Ureter (tissue), 1 donor: Measurements from ENCODE around the gene C3orf22. TPM values are rescaled to one million over a fixed set of nuclear protein-coding genes. Genes with fewer than 3 reads are reported as not detected.
"Not testable (repeated sequence)": the region's sequence is repeated elsewhere in the genome, so short reads cannot be mapped to it uniquely, and the experiment has no call there.

Experiments used
- DNase-seq: peaks from one replicate; pipeline ENCODE4 v3.0.0-alpha.2; 2020; ENCODE audit warnings: low spot score
- total RNA-seq: library from RNA; stranded (reverse); gene quantifications from one replicate; pipeline ENCODE4 v1.2.4, GENCODE V29; 2023
- donor health status: DM: yes; HTN: yes; CAD: no.

Gene C3orf22, protein sequence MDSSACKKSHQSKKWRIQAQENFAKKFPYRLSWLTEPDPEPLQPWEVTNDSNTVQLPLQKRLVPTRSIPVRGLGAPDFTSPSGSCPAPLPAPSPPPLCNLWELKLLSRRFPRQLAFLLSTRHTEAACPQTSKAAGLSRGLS
- total RNA-seq = not detected

GRCh38 chr3:126558336-126559071 is at the start of gene C3orf22:
Gene C3orf22, minus strand, starts transcription at chr3:126558932. Its CDS starts 5,542 bp downstream, at chr3:126553390.
- peak; percentile 19 for DNase-seq

DNA sequence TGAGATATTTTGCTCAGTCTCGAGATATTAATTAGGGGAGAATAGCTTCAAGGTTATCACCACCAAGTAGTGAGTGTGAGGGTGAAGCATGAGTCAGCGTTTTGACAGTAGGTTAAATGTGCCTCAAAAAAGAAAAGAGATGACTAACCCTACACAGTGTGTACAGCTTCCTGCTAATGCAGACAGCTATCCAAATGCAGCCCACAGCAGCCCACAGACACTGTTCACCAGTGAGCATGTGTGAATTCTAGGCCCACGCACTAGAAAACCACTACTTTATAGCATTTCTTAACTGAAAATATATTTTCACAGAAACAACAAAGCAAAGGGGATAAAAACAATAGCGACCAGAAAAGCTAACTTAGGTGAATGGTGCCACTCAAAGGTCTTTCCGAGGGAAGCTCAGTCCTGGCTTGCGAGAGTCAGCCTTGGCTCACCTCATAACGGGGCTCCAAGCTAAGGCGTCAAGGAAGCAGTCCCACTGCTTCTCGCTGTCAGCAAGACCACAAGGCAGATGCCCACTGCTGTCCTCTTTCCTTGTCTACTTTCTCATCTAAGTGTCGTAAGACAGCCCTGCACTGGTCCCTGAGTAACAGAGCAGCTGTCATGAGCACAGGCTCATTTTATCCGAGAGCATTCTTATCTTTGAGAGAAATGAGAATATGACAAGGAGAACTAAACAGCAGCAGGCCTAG is 48.6 kb upstream of the C3orf22 start:
- DNase-seq = no peak

DNA sequence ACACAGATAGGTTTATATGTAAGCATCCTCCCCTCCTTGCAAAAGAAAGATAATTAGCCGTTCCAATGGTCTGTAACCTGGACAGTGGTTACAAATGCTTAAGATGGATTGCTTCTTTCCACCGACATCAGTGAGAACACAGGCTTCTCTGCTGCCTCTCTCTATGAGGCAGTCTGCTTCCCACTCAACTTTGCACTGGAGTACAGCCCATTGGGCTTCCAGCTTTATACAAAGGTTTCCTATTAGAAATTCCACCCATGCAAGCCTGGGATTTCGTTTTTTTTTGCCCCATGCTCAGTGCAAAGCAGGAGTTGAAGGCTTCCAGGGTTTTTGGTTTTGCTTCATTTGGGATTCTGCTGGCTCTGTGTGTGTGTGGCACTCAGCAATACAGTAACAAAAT is 47.3 kb upstream of the C3orf22 start:
- no peak for DNase-seq

DNA sequence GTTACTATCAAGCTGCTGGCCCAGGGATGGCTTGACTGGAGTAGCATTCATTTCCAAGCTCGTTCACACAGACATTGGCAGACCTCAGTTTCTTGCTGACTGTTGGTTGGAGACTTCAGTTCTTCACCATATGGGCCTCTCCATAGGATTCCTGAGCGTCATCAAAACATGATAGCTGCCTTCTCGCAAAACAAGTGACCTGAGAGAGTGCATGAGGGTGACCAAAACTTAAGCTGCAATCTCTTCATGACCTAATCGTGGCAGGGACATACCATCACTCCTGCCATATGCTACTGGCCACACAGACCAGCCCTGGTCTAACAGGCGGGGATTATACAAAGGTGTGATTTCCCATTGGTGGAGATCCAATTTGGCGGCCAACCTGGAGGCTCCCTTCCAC is 46.0 kb upstream of the C3orf22 start:
- DNase-seq = no peak

- no peak for DNase-seq
These were observed 40.4 kb upstream of the C3orf22 start for GRCh38 chr3:126599101-126599500.

- DNase-seq = not testable (repeated sequence)
These were observed 36.7 kb upstream of the C3orf22 start for GRCh38 chr3:126595479-126595878.

DNA sequence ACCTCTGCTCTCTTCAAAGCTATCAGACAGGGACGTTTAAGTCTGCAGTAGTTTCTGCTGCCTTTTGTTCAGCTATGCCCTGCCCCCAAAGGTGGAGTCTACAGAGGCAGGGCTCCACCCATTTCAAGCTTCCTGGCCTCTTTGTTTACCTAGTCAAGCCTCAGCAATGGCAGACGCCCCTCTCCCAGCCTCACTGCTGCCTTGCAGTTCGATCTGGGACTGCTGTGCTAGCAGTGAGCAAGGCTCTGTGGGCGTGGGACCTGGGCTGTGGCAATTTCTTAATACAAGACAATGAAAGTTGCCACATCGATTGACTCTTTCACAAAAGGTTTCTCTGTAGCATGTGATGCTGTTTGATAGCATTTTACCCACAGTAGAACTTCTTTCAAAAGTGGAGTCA is 32.8 kb upstream of the C3orf22 start:
- DNase-seq = not testable (repeated sequence)

DNA sequence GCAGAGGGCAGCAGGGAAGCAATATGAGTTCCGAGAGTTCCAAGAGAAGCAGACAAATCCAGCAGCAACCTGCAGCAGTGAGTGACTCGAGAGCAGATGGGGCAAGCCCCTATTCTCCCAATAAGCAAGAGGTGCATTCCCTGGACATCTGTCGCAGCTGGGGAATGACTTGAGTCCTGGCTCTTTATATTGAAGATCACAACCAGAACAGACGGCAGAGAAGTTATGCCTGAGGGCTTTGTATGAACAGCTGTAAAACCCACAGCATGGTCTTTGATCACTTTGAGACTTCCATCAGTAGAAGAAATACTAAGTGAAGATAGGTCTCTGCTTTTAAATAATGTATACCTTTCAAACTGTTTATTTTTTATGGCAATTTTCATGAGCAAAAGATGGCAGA is 23.6 kb upstream of the C3orf22 start:
- DNase-seq = no peak

DNA sequence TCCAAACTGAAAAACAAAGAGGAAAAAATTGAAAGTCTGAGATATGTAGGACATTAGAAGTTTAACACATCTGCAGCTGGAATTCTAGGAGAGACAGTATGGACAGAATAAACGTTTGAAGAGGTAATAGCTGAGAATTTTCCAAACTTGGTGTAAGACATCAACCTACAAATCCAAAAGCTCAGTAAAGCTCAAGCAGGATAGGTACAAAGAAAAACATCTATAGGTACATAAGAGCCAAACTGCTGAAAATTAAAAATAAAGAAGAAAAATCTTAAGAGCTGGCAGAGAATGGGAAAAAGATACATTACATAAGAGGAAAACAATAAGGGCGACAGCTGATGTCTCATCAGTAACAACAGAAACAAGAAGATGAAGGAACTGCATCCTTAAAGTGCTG is 22.8 kb upstream of the C3orf22 start:
- no peak for DNase-seq

DNA sequence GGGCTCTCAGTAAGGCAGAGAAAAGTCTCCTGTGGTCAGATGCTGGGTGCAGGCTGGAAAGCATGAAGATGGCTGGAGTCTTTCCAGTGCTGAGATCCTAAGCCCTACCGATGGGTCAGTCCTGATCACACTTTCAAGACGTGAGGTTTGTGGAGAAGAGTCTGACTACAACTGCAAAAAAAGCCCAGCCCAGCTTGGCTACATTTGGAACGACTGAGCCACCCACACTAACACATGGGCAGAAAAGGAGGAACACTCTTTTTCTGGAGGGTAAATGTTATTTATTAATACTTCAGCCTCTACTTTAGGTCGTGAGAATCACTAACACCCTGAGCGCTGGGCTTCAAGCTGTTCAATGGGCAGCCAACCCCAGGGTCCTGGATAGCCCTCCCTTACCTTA is 22.0 kb upstream of the C3orf22 start:
- DNase-seq = no peak

DNA sequence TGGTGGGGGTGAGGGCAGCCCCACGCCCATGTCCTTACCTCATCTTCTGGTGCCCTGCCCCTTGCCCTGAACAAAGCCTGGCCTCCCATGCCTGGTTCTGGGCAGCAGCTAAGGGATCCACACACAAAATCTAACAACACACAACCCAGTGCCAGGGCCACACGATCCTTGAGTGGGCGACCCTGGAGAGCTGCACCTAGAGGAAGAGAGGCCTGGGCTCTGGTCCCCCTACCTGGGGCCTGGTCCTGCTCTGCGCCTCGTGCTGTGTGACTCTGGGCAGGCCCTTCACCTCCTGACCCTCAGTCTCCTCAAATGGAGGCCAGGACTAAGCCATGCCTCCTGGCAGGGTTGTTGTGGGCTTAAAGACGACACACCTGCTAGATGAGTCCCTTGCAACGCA is 20.0 kb upstream of the C3orf22 start:
- DNase-seq = no peak

GRCh38 chr3:126577261-126577660 is 18.5 kb upstream of the C3orf22 start:
- DNase-seq = no peak

DNA sequence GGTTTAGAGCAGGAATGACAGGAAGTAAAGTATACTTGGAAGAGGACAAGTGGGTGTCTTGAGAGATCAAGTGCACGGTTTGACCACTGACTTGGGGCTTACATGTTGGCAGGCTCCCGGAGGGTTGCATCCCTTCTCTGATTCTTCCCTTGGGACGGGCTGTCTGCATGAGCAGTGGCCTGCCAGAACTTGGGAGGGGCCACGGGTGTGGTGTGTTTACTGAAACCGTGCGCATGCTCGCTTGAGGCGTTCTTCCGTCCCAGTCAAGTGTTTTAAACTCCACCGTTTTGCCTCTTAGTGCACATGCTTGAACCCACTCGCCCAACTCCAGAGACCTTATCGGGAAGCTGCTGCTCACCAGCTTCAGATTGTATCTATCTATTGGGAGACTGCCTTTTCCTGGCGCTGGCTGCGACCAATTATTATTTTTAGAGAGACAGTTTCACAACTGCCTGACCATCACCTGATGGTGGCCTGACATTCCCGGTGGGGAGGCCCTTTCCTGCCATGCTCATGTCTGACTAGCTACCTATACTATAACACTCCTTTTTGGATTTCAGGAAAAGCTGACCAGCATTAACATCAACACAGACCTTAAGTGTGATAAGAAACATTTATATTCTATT is 14.9 kb upstream of the C3orf22 start:
- DNase-seq = no peak

DNA sequence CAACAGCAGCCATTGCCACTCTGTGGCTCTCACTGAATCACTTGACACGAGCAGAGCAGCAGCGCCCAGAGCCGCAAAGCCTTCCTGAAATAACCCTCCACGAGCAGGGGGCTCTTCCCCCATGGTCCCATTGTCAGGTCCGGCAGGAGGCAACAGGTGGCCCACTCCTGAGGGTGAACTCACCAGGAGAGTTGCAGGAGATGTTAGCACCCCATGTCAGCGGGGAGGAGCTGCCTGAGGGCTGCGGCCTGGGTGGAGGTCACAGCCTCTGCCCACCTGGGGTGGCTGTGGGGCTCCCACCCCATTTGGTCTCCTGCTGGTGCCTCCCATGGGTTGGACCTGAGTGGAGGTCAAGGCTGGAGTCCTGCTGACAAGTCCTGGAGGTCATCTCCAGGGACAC is 12.3 kb upstream of the C3orf22 start:
- no peak for DNase-seq

DNA sequence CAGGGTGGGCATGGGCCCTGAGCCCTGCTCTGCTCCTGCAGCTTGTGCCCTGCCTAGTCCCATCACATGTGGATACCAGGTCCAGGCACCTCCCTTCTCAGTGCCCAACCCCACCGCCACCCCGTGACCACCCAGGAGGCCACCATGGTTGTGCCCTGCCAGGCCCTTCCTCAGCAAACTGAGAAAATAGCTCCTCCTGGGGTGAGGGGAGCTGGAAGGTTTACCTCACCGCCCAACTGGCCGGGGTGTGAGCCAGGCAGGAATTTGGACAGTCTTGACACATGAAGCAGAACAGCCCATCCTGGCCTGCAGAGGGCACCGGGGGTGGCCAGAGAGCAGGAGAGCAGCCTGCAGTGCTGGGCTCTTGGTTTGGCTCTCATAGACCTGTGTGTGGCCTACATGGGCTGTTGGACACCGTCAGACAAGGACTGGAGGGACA is 11.4 kb upstream of the C3orf22 start:
- DNase-seq = no peak

DNA sequence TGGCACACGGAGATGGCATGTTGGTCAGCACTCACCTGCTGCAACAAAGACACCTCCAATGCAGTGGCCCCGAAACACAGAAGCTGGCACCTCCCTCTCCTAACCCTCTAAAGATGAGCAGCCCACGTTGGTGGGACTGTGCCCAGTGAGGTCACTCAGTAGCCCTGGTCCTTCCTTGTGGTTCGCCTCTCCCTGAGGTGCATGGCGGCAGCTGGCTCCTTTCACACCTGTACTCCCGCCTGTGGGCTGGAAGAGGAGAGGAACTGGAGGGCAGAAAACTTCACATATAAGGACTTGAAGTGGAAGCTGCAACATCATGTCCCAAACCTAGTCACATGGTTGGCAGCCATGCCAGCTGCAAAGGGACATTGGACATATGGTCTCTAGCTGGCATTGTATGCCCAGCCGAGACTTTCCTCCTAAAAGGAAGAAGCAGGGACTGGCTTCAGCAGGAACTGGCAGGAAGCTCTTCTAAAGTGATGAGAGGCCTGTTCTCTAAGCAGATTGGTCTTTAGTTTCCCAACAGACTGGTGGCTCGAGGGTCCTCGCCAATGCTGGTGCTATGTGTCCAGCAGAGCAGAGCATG is 10.8 kb upstream of the C3orf22 start:
- DNase-seq = no peak

GRCh38 chr3:126568776-126569342 is 10.1 kb upstream of the C3orf22 start:
- DNase-seq = no peak

DNA sequence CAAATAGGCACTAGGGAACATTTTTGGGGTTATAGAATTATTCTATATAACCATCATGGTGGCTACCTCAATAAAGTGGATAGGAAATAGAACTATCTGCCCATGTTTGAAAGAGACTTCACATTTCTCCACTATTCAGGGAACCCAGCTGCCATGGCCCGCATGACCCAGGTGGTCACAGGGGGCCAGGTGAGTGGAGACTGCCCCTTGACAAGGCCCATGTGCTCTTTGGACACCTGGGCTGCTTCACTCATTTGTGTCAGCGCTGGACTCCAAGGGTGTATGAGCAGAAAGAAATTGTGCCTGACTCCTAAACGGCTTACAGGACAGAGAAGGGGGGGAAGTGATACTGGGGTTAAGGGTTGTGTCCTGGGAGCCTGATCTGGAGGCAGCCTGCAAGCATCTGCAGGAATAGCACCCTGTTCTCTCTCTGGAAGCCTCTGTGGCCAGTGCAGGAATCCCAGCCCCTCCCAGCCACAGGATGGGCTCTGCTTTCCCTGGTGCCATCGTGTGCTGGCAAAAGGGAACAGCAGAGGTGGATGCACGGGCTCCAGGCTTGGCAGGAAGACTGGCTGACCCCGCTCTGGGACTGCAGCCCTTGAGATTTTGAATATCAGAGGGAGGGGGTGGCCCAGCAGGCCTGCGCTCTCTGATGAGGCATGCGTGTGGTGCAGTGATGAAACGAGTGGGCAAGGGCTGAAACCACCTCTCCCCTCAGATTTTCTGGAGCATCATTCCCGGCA is 9.1 kb upstream of the C3orf22 start:
- no peak for DNase-seq

- no peak for DNase-seq
These were observed 4.1 kb upstream of the C3orf22 start for GRCh38 chr3:126562737-126563276.

GRCh38 chr3:126557761-126558160 is 971 bp downstream of the C3orf22 start:
- DNase-seq = no peak

DNA sequence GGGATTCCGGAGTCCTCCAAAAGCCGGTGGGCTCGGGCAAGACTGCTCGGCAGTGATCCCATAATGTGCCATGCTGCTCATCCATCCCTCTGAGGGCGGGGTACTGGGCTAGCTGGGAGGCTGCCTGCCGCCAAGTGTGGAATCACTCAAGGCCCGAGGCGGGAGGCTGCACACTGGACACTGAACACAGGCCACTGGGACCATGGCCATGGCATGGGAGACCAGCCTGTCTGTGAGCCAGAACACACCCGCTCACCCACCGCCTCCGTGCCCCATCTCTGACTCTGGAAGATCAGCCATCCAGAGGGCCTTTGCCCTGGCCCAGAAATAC is 1.4 kb downstream of the C3orf22 start:
- DNase-seq = peak; percentile 8
